ENCODE data around the gene IFI16. TPM values are rescaled to one million over a fixed set of nuclear protein-coding genes. Genes with fewer than 3 reads are reported as not detected.

Gene IFI16
- total and polyA plus RNA-seq, 2 of the 13 experiments (the other 11 are each of a cell fraction or from before 2014, with no cell fraction given), result not detected

- in situ Hi-C loops (cut with HindIII; ENCODE audit: extremely low pct_ligation_motif_present, low pct_unique_long_range_greater_than_20kb), result no loop called here
- TF ChIP-seq ZNF530 (CRISPR knock-in tag; IDR thresholded peaks at IDR 0.05; ENCODE audit: low read depth), result no peak
- TF ChIP-seq, protein P1, sequence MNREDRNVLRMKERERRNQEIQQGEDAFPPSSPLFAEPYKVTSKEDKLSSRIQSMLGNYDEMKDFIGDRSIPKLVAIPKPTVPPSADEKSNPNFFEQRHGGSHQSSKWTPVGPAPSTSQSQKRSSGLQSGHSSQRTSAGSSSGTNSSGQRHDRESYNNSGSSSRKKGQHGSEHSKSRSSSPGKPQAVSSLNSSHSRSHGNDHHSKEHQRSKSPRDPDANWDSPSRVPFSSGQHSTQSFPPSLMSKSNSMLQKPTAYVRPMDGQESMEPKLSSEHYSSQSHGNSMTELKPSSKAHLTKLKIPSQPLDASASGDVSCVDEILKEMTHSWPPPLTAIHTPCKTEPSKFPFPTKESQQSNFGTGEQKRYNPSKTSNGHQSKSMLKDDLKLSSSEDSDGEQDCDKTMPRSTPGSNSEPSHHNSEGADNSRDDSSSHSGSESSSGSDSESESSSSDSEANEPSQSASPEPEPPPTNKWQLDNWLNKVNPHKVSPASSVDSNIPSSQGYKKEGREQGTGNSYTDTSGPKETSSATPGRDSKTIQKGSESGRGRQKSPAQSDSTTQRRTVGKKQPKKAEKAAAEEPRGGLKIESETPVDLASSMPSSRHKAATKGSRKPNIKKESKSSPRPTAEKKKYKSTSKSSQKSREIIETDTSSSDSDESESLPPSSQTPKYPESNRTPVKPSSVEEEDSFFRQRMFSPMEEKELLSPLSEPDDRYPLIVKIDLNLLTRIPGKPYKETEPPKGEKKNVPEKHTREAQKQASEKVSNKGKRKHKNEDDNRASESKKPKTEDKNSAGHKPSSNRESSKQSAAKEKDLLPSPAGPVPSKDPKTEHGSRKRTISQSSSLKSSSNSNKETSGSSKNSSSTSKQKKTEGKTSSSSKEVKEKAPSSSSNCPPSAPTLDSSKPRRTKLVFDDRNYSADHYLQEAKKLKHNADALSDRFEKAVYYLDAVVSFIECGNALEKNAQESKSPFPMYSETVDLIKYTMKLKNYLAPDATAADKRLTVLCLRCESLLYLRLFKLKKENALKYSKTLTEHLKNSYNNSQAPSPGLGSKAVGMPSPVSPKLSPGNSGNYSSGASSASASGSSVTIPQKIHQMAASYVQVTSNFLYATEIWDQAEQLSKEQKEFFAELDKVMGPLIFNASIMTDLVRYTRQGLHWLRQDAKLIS (CRISPR knock-in tag; IDR thresholded peaks at IDR 0.05), result no peak
- TF ChIP-seq ZNF468 (CRISPR knock-in tag; IDR thresholded peaks at IDR 0.05), result no peak
- TF ChIP-seq CC2D1A (CRISPR knock-in tag; IDR thresholded peaks at IDR 0.05), result no peak
- no peak for TF ChIP-seq CREM (IDR thresholded peaks at IDR 0.05)
- no peak for TF ChIP-seq CREM (CRISPR knock-in tag; IDR thresholded peaks at IDR 0.05)
- no peak for TF ChIP-seq RFX3 (CRISPR knock-in tag; IDR thresholded peaks at IDR 0.05)
- no peak for TF ChIP-seq ZNF674 (CRISPR knock-in tag; IDR thresholded peaks at IDR 0.05; ENCODE audit: low read depth)
- TF ChIP-seq ZNF670 (CRISPR knock-in tag; IDR thresholded peaks at IDR 0.05; ENCODE audit: borderline replicate concordance), result no peak
- TF ChIP-seq NCOR1 (IDR thresholded peaks at IDR 0.05; ENCODE audit: borderline replicate concordance, low read length), result no peak
- TF ChIP-seq SMAD9 (CRISPR knock-in tag; IDR thresholded peaks at IDR 0.05), result no peak
- no peak for TF ChIP-seq CSRNP1 (CRISPR knock-in tag; IDR thresholded peaks at IDR 0.05)
- TF ChIP-seq, protein P2, sequence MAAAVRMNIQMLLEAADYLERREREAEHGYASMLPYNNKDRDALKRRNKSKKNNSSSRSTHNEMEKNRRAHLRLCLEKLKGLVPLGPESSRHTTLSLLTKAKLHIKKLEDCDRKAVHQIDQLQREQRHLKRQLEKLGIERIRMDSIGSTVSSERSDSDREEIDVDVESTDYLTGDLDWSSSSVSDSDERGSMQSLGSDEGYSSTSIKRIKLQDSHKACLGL (CRISPR knock-in tag; IDR thresholded peaks at IDR 0.05), result no peak
- no peak for TF ChIP-seq ZFP82 (CRISPR knock-in tag; IDR thresholded peaks at IDR 0.05; ENCODE audit: borderline replicate concordance)
- TF ChIP-seq, protein P3, sequence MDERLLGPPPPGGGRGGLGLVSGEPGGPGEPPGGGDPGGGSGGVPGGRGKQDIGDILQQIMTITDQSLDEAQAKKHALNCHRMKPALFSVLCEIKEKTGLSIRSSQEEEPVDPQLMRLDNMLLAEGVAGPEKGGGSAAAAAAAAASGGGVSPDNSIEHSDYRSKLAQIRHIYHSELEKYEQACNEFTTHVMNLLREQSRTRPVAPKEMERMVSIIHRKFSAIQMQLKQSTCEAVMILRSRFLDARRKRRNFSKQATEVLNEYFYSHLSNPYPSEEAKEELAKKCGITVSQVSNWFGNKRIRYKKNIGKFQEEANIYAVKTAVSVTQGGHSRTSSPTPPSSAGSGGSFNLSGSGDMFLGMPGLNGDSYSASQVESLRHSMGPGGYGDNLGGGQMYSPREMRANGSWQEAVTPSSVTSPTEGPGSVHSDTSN (CRISPR knock-in tag; IDR thresholded peaks at IDR 0.05), result no peak
- TF ChIP-seq ZNF691 (CRISPR knock-in tag; IDR thresholded peaks at IDR 0.05; ENCODE audit: borderline replicate concordance, low read depth), result no peak
Measured at GRCh38 chr1:158992787-158993312, 16.9 kb upstream of the IFI16 start.

More at GRCh38 chr1:158992787-158993312, 16.9 kb upstream of the IFI16 start:
- FAIRE-seq (no peak), ATAC-seq (no peak), DNase-seq (ENCODE audit: low spot score) (no peak)
- Histone ChIP-seq H3K4me3 (replicated peaks in 1 of 3; ENCODE audit: insufficient read depth in 1 of 3, low read depth in 2 of 3, low read length in 3 of 3) (no peak overlapping the region), H4K20me1 (ENCODE audit: insufficient read depth, low read length) (no peaks in the 10 kb centered on the region), H3K9ac (ENCODE audit: insufficient read depth, low read depth, low read length) (no peak overlapping the region), H2AFZ (ENCODE audit: low read length) (no peak overlapping the region), H3K4me1 (ENCODE audit: insufficient read depth, low read length) (no peaks in the 10 kb centered on the region), H3K9me3 (ENCODE audit: low read length) (peaks cover 55% of the 10 kb centered on the region), H3K27ac (ENCODE audit: extremely low read length, insufficient read depth, low read length) (no peak overlapping the region), H3K36me3 (replicated peaks in 1 of 2; ENCODE audit: control insufficient read depth in 1 of 2, insufficient read depth in 2 of 2, low read length in 2 of 2) (no peaks in the 10 kb centered on the region), H3K4me2 (ENCODE audit: low read depth, low read length) (no peak overlapping the region), H3K27me3 (ENCODE audit: control insufficient read depth in 1 of 2, insufficient read depth in 2 of 2, low read length in 2 of 2) (no peaks in the 10 kb centered on the region), H3K79me2 (ENCODE audit: insufficient read depth, low read length) (no peaks in the 10 kb centered on the region)
- intact Hi-C loops (cut with micrococcal nuclease; ENCODE audit: unreplicated experiment), result loop anchor here (10.0 kb wide), 1 partner anchor 1028 kb away; no protein-coding TSS in a partner anchor
- ChIA-PET POLR2A (no interaction called here), CTCF (ENCODE audit: low intra/inter-chr PET ratio, low total read pairs) (no interaction called here)
- no TSS peak for BruUV-seq (replicated peaks)
- WGBS (ENCODE audit: low lambda C conversion rate), result 56% methylated on average over 4 of the region's 4 CpGs

Data from HepG2 (cell line).